Esophagus squamous epithelium (tissue), 4 donors: ENCODE measurements around the gene CCDC51.

Experiments used
- POLR2A ChIP-seq, 4 donors: fragments of 450-650 bp; IDR thresholded peaks; one replicate each; pipeline ENCODE4 v1.6.1; 2017; ENCODE audit warnings: antibody characterized with exemption in 4 of 4, mild to moderate bottlenecking in 4 of 4, moderate library complexity in 3 of 4
- TF ChIP-seq, protein P1 (sequence below), 6 experiments: fragments of 450-650 bp in 4 of 6; fragments of 200-600 bp in 2 of 6; sonication (generic) in 2 of 6; IDR thresholded peaks; one replicate each; pipeline ENCODE4 v1.5.1; 2016 to 2019; ENCODE audit warnings: antibody characterized with exemption in 6 of 6, mild to moderate bottlenecking in 4 of 6, moderate library complexity in 4 of 6

DNA sequence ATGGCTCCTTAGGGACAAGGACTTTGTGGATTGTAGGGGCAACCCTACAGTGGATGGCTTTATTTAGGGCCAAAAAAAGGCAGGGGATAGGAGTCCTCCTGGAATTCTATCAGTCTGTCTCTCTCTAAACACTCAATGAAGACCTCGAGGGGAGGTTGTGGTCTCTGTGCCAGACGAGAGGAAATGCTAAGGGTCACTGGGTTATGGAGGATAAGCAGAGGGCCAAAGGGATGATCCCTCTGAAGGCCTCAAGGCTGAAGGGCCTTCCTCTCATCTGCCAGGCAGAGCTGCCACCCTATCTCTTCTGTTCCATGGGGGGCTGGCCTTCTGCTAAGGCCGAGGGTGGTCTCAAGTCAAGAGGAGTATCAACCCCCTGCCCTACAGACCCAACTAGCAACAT, 37.0 kb downstream of the CCDC51 start:
- TF ChIP-seq, protein P1, sequence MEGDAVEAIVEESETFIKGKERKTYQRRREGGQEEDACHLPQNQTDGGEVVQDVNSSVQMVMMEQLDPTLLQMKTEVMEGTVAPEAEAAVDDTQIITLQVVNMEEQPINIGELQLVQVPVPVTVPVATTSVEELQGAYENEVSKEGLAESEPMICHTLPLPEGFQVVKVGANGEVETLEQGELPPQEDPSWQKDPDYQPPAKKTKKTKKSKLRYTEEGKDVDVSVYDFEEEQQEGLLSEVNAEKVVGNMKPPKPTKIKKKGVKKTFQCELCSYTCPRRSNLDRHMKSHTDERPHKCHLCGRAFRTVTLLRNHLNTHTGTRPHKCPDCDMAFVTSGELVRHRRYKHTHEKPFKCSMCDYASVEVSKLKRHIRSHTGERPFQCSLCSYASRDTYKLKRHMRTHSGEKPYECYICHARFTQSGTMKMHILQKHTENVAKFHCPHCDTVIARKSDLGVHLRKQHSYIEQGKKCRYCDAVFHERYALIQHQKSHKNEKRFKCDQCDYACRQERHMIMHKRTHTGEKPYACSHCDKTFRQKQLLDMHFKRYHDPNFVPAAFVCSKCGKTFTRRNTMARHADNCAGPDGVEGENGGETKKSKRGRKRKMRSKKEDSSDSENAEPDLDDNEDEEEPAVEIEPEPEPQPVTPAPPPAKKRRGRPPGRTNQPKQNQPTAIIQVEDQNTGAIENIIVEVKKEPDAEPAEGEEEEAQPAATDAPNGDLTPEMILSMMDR (IDR thresholded peaks at IDR 0.05), result no peak
- TF ChIP-seq POLR2A (IDR thresholded peaks at IDR 0.05), result no peak
